Psoas muscle (tissue), 8 donors: ENCODE data around the gene EPB41L2. TPM values are rescaled to one million over a fixed set of nuclear protein-coding genes. Genes with fewer than 3 reads are reported as not detected.

Experiments used
- ATAC-seq, 4 donors: fragments of 200-7000 bp; cut with Tn5 transposase; one replicate each; pipeline ENCODE4 v1.9.1; 2020; ENCODE audit warnings: moderate library complexity in 3 of 4, mild to moderate bottlenecking in 2 of 4
- DNase-seq, 2 donors: peaks; one replicate each; pipeline ENCODE4 v3.0.0-alpha.2; 2020
- H3K27ac ChIP-seq: fragments of 200-600 bp; one replicate; pipeline ENCODE4 v1.8.0; 2022
- H3K27me3 ChIP-seq, 3 donors: fragments of 200-600 bp in 1 of 3; one replicate each; pipeline versions ENCODE4 v1.6.1 to v1.8.0; 2013 to 2022; ENCODE audit warnings: low read length in 2 of 3, mild to moderate bottlenecking in 2 of 3, moderate library complexity in 1 of 3; ENCODE audit not compliant: insufficient read depth in 3 of 3
- H3K36me3 ChIP-seq, 2 donors: fragments of 200-600 bp in 1 of 2; one replicate each; pipeline versions ENCODE4 v1.6.1 to v1.8.0; 2013 to 2022; ENCODE audit warnings: low read depth in 1 of 2, mild to moderate bottlenecking in 1 of 2, moderate library complexity in 1 of 2; ENCODE audit not compliant: insufficient read depth in 1 of 2
- H3K4me1 ChIP-seq: fragments of 200-600 bp; one replicate; pipeline ENCODE4 v1.8.0; 2022
- H3K4me3 ChIP-seq: fragments of 200-600 bp; one replicate; pipeline ENCODE4 v1.8.0; 2022; ENCODE audit warnings: mild to moderate bottlenecking
- H3K9me3 ChIP-seq: fragments of 200-600 bp; one replicate; pipeline ENCODE4 v1.8.0; 2022
- WGBS, 3 donors: extraction: QIAGEN DNeasy Blood & Tissue Kit; methylation state at CpG; one replicate each; pipeline versions ENCODE4 v1.1.6 to v1.1.7; 2013; 5-methylcytosine and 5-hydroxymethylcytosine counted together
- intact Hi-C, 2 donors: fragments of 100-400 bp; cut with DNase I; formaldehyde crosslinking; loops; one replicate each; pipeline versions ENCODE4 v1.11.0 to v1.14.2; 2022
- polyA plus RNA-seq, 3 donors: library from polyadenylated mRNA; stranded (reverse); fragments of 200-250 nt; gene quantifications; one replicate each; pipeline ENCODE4 v1.2.3, GENCODE V29; 2013
- total RNA-seq, 4 donors: library from RNA; stranded (reverse); fragmentation: NEBNext Ultra II Directional in 2 of 4; extraction: Animal tissue kit (Norgen Biotek cat#: 25700) in 2 of 4; gene quantifications; one replicate each; pipeline versions ENCODE4 v1.2.1 to v1.2.4, GENCODE V29; 2021 to 2023
- TF ChIP-seq, protein P1 (sequence below): fragments of 200-600 bp; IDR thresholded peaks from one replicate; pipeline ENCODE4 v1.8.0; 2022; ENCODE audit warnings: antibody characterized with exemption
- donor health status: healthy with polysubstance abuse.
- donor health status: DM: no; HTN: no; CAD: no; lungs with moderate emphysema.
- donor health status: Bipolar disorder and iron deficiency.
- donor health status: healthy.
- donor health status: DM: yes; HTN: yes; CAD: no.
- donor health status: DM: no; HTN: no; CAD: no.
- donor health status: DM: no; HTN: no; CAD: no.
- donor health status: DM: yes; HTN: yes; CAD: no.

The EPB41L2 gene
- total and polyA plus RNA-seq, 7 donors: 8.5 to 75.7 (median 22.7) TPM

DNA sequence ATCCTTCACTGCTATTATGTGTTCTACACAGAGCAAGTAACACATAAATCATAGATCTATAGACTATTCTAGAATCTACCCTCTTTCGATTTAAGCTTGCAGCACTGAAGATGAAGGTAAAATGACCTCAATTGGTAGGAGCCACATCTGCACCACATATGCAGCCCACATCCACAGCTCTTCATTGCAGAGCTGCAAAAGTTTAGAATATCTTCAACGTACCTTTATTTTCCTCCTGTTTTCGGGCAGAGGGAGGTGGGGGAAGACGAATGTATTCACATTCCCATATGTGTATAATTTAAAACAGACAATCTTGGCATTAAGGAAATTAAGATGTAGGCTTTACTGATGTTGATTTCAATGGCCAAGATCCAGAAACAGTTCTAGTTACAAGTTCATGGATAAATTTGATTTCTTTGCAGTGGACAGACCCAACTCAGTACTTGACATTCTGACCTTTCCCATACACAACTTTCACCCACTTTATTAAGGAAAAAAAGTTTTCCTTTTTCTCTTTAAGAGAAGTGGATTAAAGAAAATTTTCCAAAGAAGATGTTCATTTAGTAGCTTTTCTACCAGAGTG lies 14.0 kb downstream of the EPB41L2 start:
- ATAC-seq: no peak
- H3K9me3 ChIP-seq: peaks cover 6% of the 10 kb centered on the region
- H3K4me1 ChIP-seq: peaks cover 8% of the 10 kb centered on the region
- H3K27me3 ChIP-seq: no peaks in the 10 kb centered on the region
- TF ChIP-seq, protein P1, sequence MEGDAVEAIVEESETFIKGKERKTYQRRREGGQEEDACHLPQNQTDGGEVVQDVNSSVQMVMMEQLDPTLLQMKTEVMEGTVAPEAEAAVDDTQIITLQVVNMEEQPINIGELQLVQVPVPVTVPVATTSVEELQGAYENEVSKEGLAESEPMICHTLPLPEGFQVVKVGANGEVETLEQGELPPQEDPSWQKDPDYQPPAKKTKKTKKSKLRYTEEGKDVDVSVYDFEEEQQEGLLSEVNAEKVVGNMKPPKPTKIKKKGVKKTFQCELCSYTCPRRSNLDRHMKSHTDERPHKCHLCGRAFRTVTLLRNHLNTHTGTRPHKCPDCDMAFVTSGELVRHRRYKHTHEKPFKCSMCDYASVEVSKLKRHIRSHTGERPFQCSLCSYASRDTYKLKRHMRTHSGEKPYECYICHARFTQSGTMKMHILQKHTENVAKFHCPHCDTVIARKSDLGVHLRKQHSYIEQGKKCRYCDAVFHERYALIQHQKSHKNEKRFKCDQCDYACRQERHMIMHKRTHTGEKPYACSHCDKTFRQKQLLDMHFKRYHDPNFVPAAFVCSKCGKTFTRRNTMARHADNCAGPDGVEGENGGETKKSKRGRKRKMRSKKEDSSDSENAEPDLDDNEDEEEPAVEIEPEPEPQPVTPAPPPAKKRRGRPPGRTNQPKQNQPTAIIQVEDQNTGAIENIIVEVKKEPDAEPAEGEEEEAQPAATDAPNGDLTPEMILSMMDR: no peak
- intact Hi-C loops: no loop called here
- DNase-seq: no peak
- H3K4me3 ChIP-seq: no peak overlapping the region
- H3K36me3 ChIP-seq: no peaks in the 10 kb centered on the region
- 79 to 80% (median 79%) methylated on average over 4 of the region's 4 CpGs for WGBS, 3 donors
- no peak overlapping the region for H3K27ac ChIP-seq

DNA sequence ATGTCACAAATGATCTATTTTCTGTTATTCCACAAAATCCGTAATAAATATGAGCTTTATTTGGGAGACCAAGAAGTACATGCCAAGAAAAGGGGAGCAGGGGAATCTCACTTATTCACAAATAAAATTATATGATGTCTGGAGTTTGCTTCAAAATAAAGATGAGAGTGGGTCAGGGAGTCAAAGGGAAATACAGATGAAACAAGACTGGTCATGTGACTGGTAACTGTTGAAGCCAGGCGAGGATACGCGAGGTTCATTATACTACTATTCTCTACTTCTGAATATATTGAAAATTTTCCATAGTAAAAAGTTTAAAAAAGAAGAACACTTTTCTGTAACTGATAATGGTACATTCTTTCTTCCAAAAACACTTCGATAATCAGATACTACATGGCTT lies 14.6 kb downstream of the EPB41L2 start:
- no peak for DNase-seq
- TF ChIP-seq, protein P1: no peak
- Histone ChIP-seq H3K27ac (no peak overlapping the region), H3K9me3 (peaks cover under 1% of the 10 kb centered on the region), H3K4me3 (no peak overlapping the region), H3K4me1 (peaks cover 8% of the 10 kb centered on the region), H3K27me3 (no peaks in the 10 kb centered on the region), H3K36me3 (no peaks in the 10 kb centered on the region)
- WGBS, 3 donors: 82 to 86% (median 83%) methylated on average over 5 of the region's 5 CpGs
- intact Hi-C loops: no loop called here
- ATAC-seq: no peak

DNA sequence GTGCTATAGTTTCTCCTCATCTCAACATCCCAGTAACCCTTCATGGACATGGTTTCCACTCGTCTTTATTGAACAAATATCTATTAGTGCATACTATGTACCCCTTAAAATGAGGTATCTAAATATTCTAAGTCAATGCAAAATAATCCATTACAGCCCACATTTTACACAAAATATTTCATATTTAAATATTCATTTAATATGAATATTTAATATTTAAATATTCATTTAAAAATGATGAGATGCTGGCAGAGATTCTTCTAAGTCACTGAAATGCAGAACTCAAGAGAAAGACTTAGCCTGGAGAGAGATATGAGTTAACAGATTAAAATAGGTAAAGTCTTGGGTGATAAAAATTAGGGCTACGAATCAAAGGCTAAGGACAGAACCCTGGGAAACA lies 17.9 kb downstream of the EPB41L2 start:
- H3K4me3 ChIP-seq: no peak overlapping the region
- DNase-seq: no peak
- ATAC-seq: no peak
- WGBS, 3 donors: 88 to 92% (median 90%) methylated on average over 2 of the region's 2 CpGs
- no peaks in the 10 kb centered on the region for H3K27me3 ChIP-seq
- intact Hi-C loops: no loop called here
- no peak overlapping the region for H3K27ac ChIP-seq
- no peaks in the 10 kb centered on the region for H3K36me3 ChIP-seq
- TF ChIP-seq, protein P1: no peak
- no peaks in the 10 kb centered on the region for H3K9me3 ChIP-seq
- peaks cover 8% of the 10 kb centered on the region for H3K4me1 ChIP-seq

DNA sequence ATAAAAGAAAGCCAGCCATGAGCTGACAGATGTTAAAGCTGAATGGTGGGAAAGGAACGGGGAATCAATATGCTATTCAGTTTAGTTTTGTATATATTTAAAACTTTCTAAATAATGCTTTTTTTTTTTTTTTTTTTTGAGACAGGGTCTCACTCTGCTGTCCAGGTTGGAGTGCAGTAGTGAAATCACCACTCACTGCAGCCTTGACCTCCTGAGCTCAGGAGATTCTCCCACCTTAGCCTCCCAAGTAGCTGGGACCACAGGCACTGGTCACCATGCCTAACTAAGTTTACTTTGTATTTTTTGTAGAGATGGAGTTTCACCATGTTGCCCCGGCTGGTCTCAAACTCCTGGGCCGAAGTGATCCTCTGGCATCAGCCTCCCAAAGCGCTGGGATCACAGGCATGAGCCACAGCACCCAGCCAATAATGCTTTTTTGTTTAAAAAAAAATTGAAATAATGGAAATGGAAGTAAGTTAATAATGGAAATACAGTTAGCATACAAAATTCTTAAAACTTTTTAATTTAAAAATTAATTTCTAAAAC lies 19.1 kb downstream of the EPB41L2 start:
- no peaks in the 10 kb centered on the region for H3K27me3 ChIP-seq
- WGBS, 3 donors: 59 to 84% (median 76%) methylated on average over 4 of the region's 4 CpGs

More for the DNA sequence above, 19.1 kb downstream of the EPB41L2 start:
- Histone ChIP-seq H3K9me3 (no peaks in the 10 kb centered on the region), H3K4me3 (no peak overlapping the region), H3K36me3 (no peaks in the 10 kb centered on the region), H3K4me1 (peaks cover 6% of the 10 kb centered on the region), H3K27ac (no peak overlapping the region)
- ATAC-seq (no peak), DNase-seq (no peak)
- intact Hi-C loops: no loop called here
- TF ChIP-seq, protein P1: no peak
